Sigmoid colon (tissue), 4 donors: ENCODE measurements around the gene STARD9.
A peak's percentile ranks its signal among the peaks of the same experiment; 100 is the strongest.

ENCODE experiments used
- EP300 ChIP-seq, 4 donors: sonication (generic); formaldehyde crosslinking; IDR thresholded peaks; one replicate each; pipeline ENCODE4 v1.6.1; 2017; ENCODE audit warnings: antibody characterized with exemption in 4 of 4
- POLR2AphosphoS5 ChIP-seq, 4 donors: sonication (generic); formaldehyde crosslinking; IDR thresholded peaks; one replicate each; pipeline ENCODE4 v1.6.1; 2017; ENCODE audit warnings: antibody characterized with exemption in 4 of 4
- TF ChIP-seq, protein P1 (sequence below), 4 experiments: fragments of 450-650 bp in 3 of 4; fragments of 200-600 bp in 1 of 4; IDR thresholded peaks; one replicate each; pipeline ENCODE4 v1.5.1; 2016 to 2019; ENCODE audit warnings: antibody characterized with exemption in 4 of 4, mild to moderate bottlenecking in 3 of 4, moderate library complexity in 2 of 4

DNA sequence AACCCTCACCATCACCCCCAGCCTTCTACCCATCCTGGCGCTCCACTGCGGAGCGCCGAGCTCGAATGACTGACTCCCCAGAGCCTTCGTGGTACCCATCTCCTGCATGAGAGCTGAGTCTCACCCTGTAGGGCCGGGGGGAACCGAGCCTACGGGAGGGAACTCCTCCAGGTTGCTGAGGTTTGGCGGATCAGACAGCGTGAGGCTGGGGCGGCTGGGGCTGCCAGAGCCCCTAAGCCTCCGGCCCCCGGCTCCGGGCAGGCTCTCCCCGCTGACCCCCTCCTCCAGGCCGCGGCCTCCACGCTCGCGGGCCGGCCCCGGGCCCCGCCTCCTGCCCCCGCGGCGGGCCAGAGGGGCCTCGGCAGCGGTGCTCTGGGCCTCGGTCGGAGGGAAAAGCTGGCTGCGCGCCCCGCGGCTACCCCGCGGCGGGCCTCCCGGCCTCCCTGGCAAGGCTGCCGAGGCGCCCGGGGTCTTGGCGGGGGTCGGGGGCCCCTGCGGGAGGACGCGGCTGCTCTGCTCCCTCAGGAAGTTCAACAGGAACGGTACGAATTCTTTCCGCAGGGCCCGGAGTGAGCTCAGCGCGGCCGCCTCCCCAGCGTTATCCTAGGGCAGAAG is 160.9 kb downstream of the STARD9 start:
- TF ChIP-seq, protein P1, sequence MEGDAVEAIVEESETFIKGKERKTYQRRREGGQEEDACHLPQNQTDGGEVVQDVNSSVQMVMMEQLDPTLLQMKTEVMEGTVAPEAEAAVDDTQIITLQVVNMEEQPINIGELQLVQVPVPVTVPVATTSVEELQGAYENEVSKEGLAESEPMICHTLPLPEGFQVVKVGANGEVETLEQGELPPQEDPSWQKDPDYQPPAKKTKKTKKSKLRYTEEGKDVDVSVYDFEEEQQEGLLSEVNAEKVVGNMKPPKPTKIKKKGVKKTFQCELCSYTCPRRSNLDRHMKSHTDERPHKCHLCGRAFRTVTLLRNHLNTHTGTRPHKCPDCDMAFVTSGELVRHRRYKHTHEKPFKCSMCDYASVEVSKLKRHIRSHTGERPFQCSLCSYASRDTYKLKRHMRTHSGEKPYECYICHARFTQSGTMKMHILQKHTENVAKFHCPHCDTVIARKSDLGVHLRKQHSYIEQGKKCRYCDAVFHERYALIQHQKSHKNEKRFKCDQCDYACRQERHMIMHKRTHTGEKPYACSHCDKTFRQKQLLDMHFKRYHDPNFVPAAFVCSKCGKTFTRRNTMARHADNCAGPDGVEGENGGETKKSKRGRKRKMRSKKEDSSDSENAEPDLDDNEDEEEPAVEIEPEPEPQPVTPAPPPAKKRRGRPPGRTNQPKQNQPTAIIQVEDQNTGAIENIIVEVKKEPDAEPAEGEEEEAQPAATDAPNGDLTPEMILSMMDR (IDR thresholded peaks at IDR 0.05) = no peak
- TF ChIP-seq POLR2AphosphoS5 (IDR thresholded peaks at IDR 0.05) (peak in 1 of 4 donors; percentile 4), EP300 (IDR thresholded peaks at IDR 0.05) (no peak)
